OCI-LY3 (cell line): ENCODE results near the gene CPEB3.

Experiments
- H2AFZ ChIP-seq: fragments of 200-600, 300-600 bp; shearing (Covaris generic); 2 replicates; pipeline ENCODE4 v1.6.0; 2014; ENCODE audit warnings: antibody characterized with exemption, low read depth, low read length
- H3K27ac ChIP-seq: fragments of 200-600, 300-600 bp; sonication (generic); 2 replicates; pipeline ENCODE4 v1.5.1; 2014; ENCODE audit warnings: mild to moderate bottlenecking, low read length, moderate library complexity, mixed read lengths
- H3K27me3 ChIP-seq: fragments of 200-600, 300-600 bp; sonication (generic); 2 replicates; pipeline ENCODE4 v1.6.1; 2014; ENCODE audit warnings: low read depth, low read length, mixed read lengths
- H3K36me3 ChIP-seq: fragments of 200-600, 300-600 bp; sonication (generic); replicated peaks from 2 replicates; pipeline ENCODE3; 2014; ENCODE audit warnings: low read depth, low read length, mixed read lengths
- H3K4me1 ChIP-seq: fragments of 300-600, 200-600 bp; sonication (generic); 2 replicates; pipeline ENCODE4 v1.6.1; 2014; ENCODE audit warnings: low read length, mixed read lengths
- H3K4me2 ChIP-seq: fragments of 200-600, 300-600 bp; sonication (generic); 2 replicates; pipeline ENCODE4 v1.6.1; 2014; ENCODE audit warnings: low read length, mixed read lengths
- H3K4me3 ChIP-seq: fragments of 300-600, 200-600 bp; sonication (generic); 2 replicates; pipeline ENCODE4 v1.5.1; 2014; ENCODE audit warnings: antibody characterized with exemption, mild to moderate bottlenecking, low read length, moderate library complexity
- H3K79me2 ChIP-seq: fragments of 300-600, 200-600 bp; shearing (Covaris generic); 2 replicates; pipeline ENCODE4 v1.6.1; 2014; ENCODE audit warnings: mild to moderate bottlenecking, low read length, mixed read lengths
- H3K9ac ChIP-seq: fragments of 300-600, 200-600 bp; shearing (Covaris generic); 2 replicates; pipeline ENCODE4 v1.6.0; 2014; ENCODE audit warnings: mild to moderate bottlenecking, low read length, moderate library complexity
- H3K9me3 ChIP-seq: fragments of 200-600, 300-600 bp; shearing (Covaris generic); 2 replicates; pipeline ENCODE4 v1.6.1; 2014; ENCODE audit warnings: low read length, mixed read lengths; ENCODE audit not compliant: insufficient read depth
- H4K20me1 ChIP-seq: fragments of 200-600, 300-600 bp; sonication (generic); 2 replicates; pipeline ENCODE4 v1.6.1; 2016; ENCODE audit warnings: low read length, mixed read lengths; ENCODE audit not compliant: insufficient read depth
- EZH2phosphoT487 ChIP-seq: fragments of 200-600 bp; shearing (Covaris generic); IDR thresholded peaks from 2 replicates; pipeline ENCODE4 v1.6.1; 2018; ENCODE audit warnings: antibody characterized with exemption, mixed run types, low read depth
- TF ChIP-seq, protein P1 (sequence below): fragments of 200-600, 300-600 bp; sonication (generic); IDR thresholded peaks from 2 replicates; pipeline ENCODE4 v1.5.1; 2014; ENCODE audit warnings: antibody characterized with exemption, low read length, low read depth

CPEB3 gene

GRCh38 chr10:92241501-92241900 is 49.4 kb downstream of the CPEB3 start:
- Histone ChIP-seq H2AFZ (no peak overlapping the region), H3K4me1 (peaks cover 15% of the 10 kb centered on the region), H3K36me3 (no peaks in the 10 kb centered on the region), H3K9ac (peak overlapping the region; percentile 61), H3K27me3 (no peaks in the 10 kb centered on the region), H3K9me3 (no peaks in the 10 kb centered on the region), H3K4me2 (peak overlapping the region; percentile 99), H3K79me2 (no peaks in the 10 kb centered on the region), H4K20me1 (no peaks in the 10 kb centered on the region), H3K27ac (no peak overlapping the region), H3K4me3 (peak overlapping the region; percentile 89)
- TF ChIP-seq, protein P1, sequence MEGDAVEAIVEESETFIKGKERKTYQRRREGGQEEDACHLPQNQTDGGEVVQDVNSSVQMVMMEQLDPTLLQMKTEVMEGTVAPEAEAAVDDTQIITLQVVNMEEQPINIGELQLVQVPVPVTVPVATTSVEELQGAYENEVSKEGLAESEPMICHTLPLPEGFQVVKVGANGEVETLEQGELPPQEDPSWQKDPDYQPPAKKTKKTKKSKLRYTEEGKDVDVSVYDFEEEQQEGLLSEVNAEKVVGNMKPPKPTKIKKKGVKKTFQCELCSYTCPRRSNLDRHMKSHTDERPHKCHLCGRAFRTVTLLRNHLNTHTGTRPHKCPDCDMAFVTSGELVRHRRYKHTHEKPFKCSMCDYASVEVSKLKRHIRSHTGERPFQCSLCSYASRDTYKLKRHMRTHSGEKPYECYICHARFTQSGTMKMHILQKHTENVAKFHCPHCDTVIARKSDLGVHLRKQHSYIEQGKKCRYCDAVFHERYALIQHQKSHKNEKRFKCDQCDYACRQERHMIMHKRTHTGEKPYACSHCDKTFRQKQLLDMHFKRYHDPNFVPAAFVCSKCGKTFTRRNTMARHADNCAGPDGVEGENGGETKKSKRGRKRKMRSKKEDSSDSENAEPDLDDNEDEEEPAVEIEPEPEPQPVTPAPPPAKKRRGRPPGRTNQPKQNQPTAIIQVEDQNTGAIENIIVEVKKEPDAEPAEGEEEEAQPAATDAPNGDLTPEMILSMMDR = no peak
- TF ChIP-seq EZH2phosphoT487 = no peak

- H3K4me1 ChIP-seq = peaks cover 15% of the 10 kb centered on the region
- peak overlapping the region; percentile 89 for H3K4me3 ChIP-seq
- no peaks in the 10 kb centered on the region for H3K27me3 ChIP-seq
- peak overlapping the region; percentile 99 for H3K4me2 ChIP-seq
- H3K9ac ChIP-seq = peak overlapping the region; percentile 61
- no peaks in the 10 kb centered on the region for H3K36me3 ChIP-seq
- H3K27ac ChIP-seq = no peak overlapping the region
- peak overlapping the region; percentile 98 for H2AFZ ChIP-seq
- no peaks in the 10 kb centered on the region for H4K20me1 ChIP-seq
- no peaks in the 10 kb centered on the region for H3K79me2 ChIP-seq
- TF ChIP-seq EZH2phosphoT487 = no peak
- TF ChIP-seq, protein P1 = no peak
- H3K9me3 ChIP-seq = no peaks in the 10 kb centered on the region
These were observed 49.7 kb downstream of the CPEB3 start for GRCh38 chr10:92241158-92241500.

DNA sequence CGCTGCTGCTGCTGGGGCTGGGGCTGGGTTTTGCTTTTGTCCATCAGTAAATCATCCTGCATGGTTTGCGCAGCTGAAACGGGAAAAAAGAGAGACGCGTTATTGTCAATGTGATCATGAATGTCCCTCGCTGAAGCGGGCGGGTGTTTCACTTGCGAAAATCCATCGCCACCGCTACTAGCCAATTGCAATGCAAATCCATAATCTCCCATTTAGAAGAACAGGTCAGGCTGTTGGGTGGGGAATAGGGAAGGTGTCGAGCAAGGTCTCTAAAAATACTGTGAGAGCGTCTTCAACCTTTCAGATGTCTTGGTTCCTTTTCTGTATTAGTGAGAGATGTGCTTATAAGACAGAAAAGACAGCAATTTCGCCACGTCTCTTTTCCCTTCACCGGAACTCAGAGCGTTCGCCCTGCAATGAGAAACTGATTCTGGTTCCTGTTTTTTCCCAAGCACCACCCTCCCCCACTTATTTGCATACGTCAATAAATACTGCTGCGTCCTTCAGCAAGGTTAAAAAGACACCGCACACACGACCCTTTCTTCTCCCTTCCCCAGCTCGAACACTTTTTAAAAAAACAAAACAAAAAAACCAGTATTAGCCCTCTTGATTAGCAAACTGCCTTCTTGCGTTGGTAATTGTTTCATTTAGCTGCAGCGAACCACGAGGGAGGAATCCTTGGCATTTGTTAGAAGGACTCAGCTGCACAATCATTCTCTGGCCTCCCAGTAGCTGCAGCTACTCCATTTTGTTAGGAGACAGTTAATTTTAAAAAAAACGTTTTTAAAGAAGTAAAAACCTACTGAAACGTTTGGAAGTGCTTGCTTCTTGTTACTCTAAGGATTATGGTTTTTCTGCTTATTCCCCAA is 50.4 kb downstream of the CPEB3 start:
- Histone ChIP-seq H3K79me2 (no peaks in the 10 kb centered on the region), H3K36me3 (no peaks in the 10 kb centered on the region), H3K27me3 (no peaks in the 10 kb centered on the region), H2AFZ (peak overlapping the region; percentile 98), H3K4me1 (peaks cover 15% of the 10 kb centered on the region), H3K9me3 (no peaks in the 10 kb centered on the region), H3K9ac (peak overlapping the region; percentile 61), H4K20me1 (no peaks in the 10 kb centered on the region), H3K4me2 (peak overlapping the region; percentile 99), H3K4me3 (peak overlapping the region; percentile 89), H3K27ac (peak overlapping the region; percentile 52; the same call in 1 of the 2 replicates)
- TF ChIP-seq, protein P1 = no peak
- TF ChIP-seq EZH2phosphoT487 = no peak

GRCh38 chr10:92239600-92240288 is 51.1 kb downstream of the CPEB3 start:
- TF ChIP-seq, protein P1 = no peak
- no peak for TF ChIP-seq EZH2phosphoT487
- H3K4me1 ChIP-seq = peaks cover 15% of the 10 kb centered on the region
- no peaks in the 10 kb centered on the region for H3K27me3 ChIP-seq
- H2AFZ ChIP-seq = peak overlapping the region; percentile 98; the same call in 1 of the 2 replicates
- H3K4me3 ChIP-seq = peak overlapping the region; percentile 89
- no peaks in the 10 kb centered on the region for H3K36me3 ChIP-seq
- H4K20me1 ChIP-seq = no peaks in the 10 kb centered on the region
- H3K9ac ChIP-seq = peak overlapping the region; percentile 61; the same call in 1 of the 2 replicates
- no peak overlapping the region for H3K27ac ChIP-seq
- peak overlapping the region; percentile 99 for H3K4me2 ChIP-seq
- H3K79me2 ChIP-seq = no peaks in the 10 kb centered on the region
- no peaks in the 10 kb centered on the region for H3K9me3 ChIP-seq
